GM19023 (cell line): ENCODE results near the gene CMTM4.
"Not testable (repeated sequence)": the region's sequence is repeated elsewhere in the genome, so short reads cannot be mapped to it uniquely, and the experiment has no call there.

Experiments used
- ATAC-seq: cut with Tn5 transposase; IDR thresholded peaks from one replicate; pipeline ENCODE4 v1.9.1; 2021; ENCODE audit warnings: mild to moderate bottlenecking, moderate library complexity; ENCODE audit not compliant: unreplicated experiment

Gene CMTM4

GRCh38 chr16:66649167-66649566 lies 47.4 kb downstream of the CMTM4 start:
- ATAC-seq: no peak

- no peak for ATAC-seq
These were observed 48.7 kb downstream of the CMTM4 start for GRCh38 chr16:66647866-66648265.

- no peak for ATAC-seq
These were observed 55.2 kb downstream of the CMTM4 start for GRCh38 chr16:66641387-66641786.

- ATAC-seq: no peak
These were observed 55.7 kb downstream of the CMTM4 start for GRCh38 chr16:66640724-66641314.

- ATAC-seq: no peak
These were observed 57.3 kb downstream of the CMTM4 start for GRCh38 chr16:66639091-66639885.

- ATAC-seq: no peak
These were observed 58.7 kb downstream of the CMTM4 start for GRCh38 chr16:66637806-66638205.

GRCh38 chr16:66636199-66636598 lies 60.3 kb downstream of the CMTM4 start:
- no peak for ATAC-seq

GRCh38 chr16:66635406-66635805 lies 61.1 kb downstream of the CMTM4 start:
- no peak for ATAC-seq

GRCh38 chr16:66634527-66635196 lies 61.9 kb downstream of the CMTM4 start:
- ATAC-seq: no peak

- ATAC-seq: not testable (repeated sequence)
These were observed 65.0 kb downstream of the CMTM4 start for GRCh38 chr16:66631558-66631957.

GRCh38 chr16:66630561-66631260 lies 65.8 kb downstream of the CMTM4 start:
- ATAC-seq: not testable (repeated sequence)

- no peak for ATAC-seq
These were observed 66.7 kb downstream of the CMTM4 start for GRCh38 chr16:66629856-66630255.

GRCh38 chr16:66627611-66628378 lies 68.7 kb downstream of the CMTM4 start:
- not testable (repeated sequence) for ATAC-seq

GRCh38 chr16:66623755-66624154 lies 72.8 kb downstream of the CMTM4 start:
- no peak for ATAC-seq

- no peak for ATAC-seq
These were observed 73.7 kb downstream of the CMTM4 start for GRCh38 chr16:66622863-66623262.

- ATAC-seq: no peak
These were observed 74.6 kb downstream of the CMTM4 start for GRCh38 chr16:66621973-66622372.

- ATAC-seq: no peak
These were observed 76.1 kb downstream of the CMTM4 start for GRCh38 chr16:66620429-66620795.

- no peak for ATAC-seq
These were observed 76.8 kb downstream of the CMTM4 start for GRCh38 chr16:66619534-66620428.

GRCh38 chr16:66618588-66619375 lies 77.8 kb downstream of the CMTM4 start:
- no peak for ATAC-seq
